DND-41 (cell line): ENCODE results near the gene MICU1.

Experiments
- ATAC-seq: fragments of 200-7000 bp; cut with Tn5 transposase; 3 replicates; pipeline ENCODE4 v1.9.1; 2021; ENCODE audit warnings: low read depth; ENCODE audit not compliant: insufficient read depth
- DNase-seq: peaks from one replicate; pipeline ENCODE4 v3.0.0-alpha.2; 2020
- H2AFZ ChIP-seq: 2 replicates; pipeline ENCODE4 v1.6.0; 2012; ENCODE audit warnings: low read depth, low read length
- H3K27ac ChIP-seq: 2 replicates; pipeline ENCODE4 v1.5.1; 2012; ENCODE audit warnings: low read length, inconsistent platforms
- H3K27me3 ChIP-seq: fragments of 200-600 bp; sonication (generic); 2 replicates; pipeline ENCODE4 v1.6.0; 2012; ENCODE audit warnings: low read length, mild to moderate bottlenecking, inconsistent platforms; ENCODE audit not compliant: insufficient read depth, poor library complexity
- H3K36me3 ChIP-seq: 2 replicates; pipeline ENCODE4 v1.5.1; 2012; ENCODE audit warnings: low read length, inconsistent platforms; ENCODE audit not compliant: insufficient read depth
- H3K4me1 ChIP-seq: 2 replicates; pipeline ENCODE4 v1.5.1; 2012; ENCODE audit warnings: mild to moderate bottlenecking, low read length; ENCODE audit not compliant: insufficient read depth
- H3K4me2 ChIP-seq: 2 replicates; pipeline ENCODE4 v1.6.0; 2012; ENCODE audit warnings: mild to moderate bottlenecking, moderate library complexity, low read length, inconsistent platforms; ENCODE audit not compliant: insufficient read depth
- H3K4me3 ChIP-seq, 2 experiments: fragments of 200-600 bp in 1 of 2; shearing (Covaris generic) in 1 of 2; 2 replicates each; pipeline ENCODE4 v1.5.1; 2012 to 2016; ENCODE audit warnings: inconsistent platforms in 2 of 2, low read length in 2 of 2, mild to moderate bottlenecking in 2 of 2, low read depth in 1 of 2, moderate library complexity in 1 of 2
- H3K79me2 ChIP-seq: 2 replicates; pipeline ENCODE4 v1.6.0; 2012; ENCODE audit warnings: low read length, inconsistent platforms; ENCODE audit not compliant: insufficient read depth
- H3K9ac ChIP-seq: 2 replicates; pipeline ENCODE4 v1.6.0; 2012; ENCODE audit warnings: low read depth, mild to moderate bottlenecking, inconsistent platforms, low read length, moderate library complexity
- H3K9me3 ChIP-seq: 2 replicates; pipeline ENCODE4 v1.5.1; 2012; ENCODE audit warnings: low read length, moderate library complexity, mild to moderate bottlenecking, inconsistent platforms; ENCODE audit not compliant: insufficient read depth, severe bottlenecking
- H4K20me1 ChIP-seq: 2 replicates; pipeline ENCODE4 v1.6.0; 2012; ENCODE audit warnings: low read length; ENCODE audit not compliant: insufficient read depth
- CTCF ChIP-seq: IDR thresholded peaks from 2 replicates; pipeline ENCODE4 v1.5.1; 2012; ENCODE audit warnings: borderline replicate concordance, low read length, moderate library complexity, mild to moderate bottlenecking; ENCODE audit not compliant: poor library complexity, severe bottlenecking; ENCODE audit errors: extremely low read depth
- EZH2 ChIP-seq: IDR thresholded peaks from 3 replicates; pipeline ENCODE4 v1.6.1; 2012; ENCODE audit warnings: borderline replicate concordance, low read depth, mild to moderate bottlenecking, moderate library complexity, low read length, inconsistent platforms; ENCODE audit not compliant: severe bottlenecking

The MICU1 gene

GRCh38 chr10:72490951-72491350 lies 134.9 kb downstream of the MICU1 start:
- no peaks in the 10 kb centered on the region for H3K9me3 ChIP-seq
- H3K9ac ChIP-seq = no peak overlapping the region
- no peaks in the 10 kb centered on the region for H3K36me3 ChIP-seq
- ATAC-seq = no peak
- TF ChIP-seq CTCF = no peak
- H2AFZ ChIP-seq = no peak overlapping the region
- no peak overlapping the region for H3K27ac ChIP-seq
- H3K27me3 ChIP-seq = no peaks in the 10 kb centered on the region
- no peak overlapping the region for H3K4me2 ChIP-seq
- no peaks in the 10 kb centered on the region for H3K4me1 ChIP-seq
- H3K4me3 ChIP-seq = no peak overlapping the region
- no peak for DNase-seq
- H3K79me2 ChIP-seq = no peaks in the 10 kb centered on the region
- H4K20me1 ChIP-seq = no peaks in the 10 kb centered on the region

GRCh38 chr10:72487521-72487920 lies 138.4 kb downstream of the MICU1 start:
- Histone ChIP-seq H3K4me2 (no peak overlapping the region), H3K9ac (no peak overlapping the region), H2AFZ (no peak overlapping the region), H3K4me3 (no peak overlapping the region), H3K27ac (no peak overlapping the region), H3K79me2 (no peaks in the 10 kb centered on the region), H3K36me3 (peaks cover 4% of the 10 kb centered on the region; the same call in 1 of the 2 replicates), H3K27me3 (no peaks in the 10 kb centered on the region), H3K9me3 (no peaks in the 10 kb centered on the region), H4K20me1 (no peaks in the 10 kb centered on the region), H3K4me1 (no peaks in the 10 kb centered on the region)
- DNase-seq = no peak
- TF ChIP-seq CTCF = no peak
- no peak for TF ChIP-seq EZH2
- no peak for ATAC-seq

GRCh38 chr10:72487116-72487515 lies 138.8 kb downstream of the MICU1 start:
- Histone ChIP-seq H3K36me3 (peaks cover 4% of the 10 kb centered on the region; the same call in 1 of the 2 replicates), H3K4me3 (no peak overlapping the region), H3K9me3 (no peaks in the 10 kb centered on the region), H3K27me3 (no peaks in the 10 kb centered on the region), H2AFZ (no peak overlapping the region), H3K4me2 (no peak overlapping the region), H3K27ac (no peak overlapping the region), H4K20me1 (no peaks in the 10 kb centered on the region), H3K9ac (no peak overlapping the region), H3K4me1 (no peaks in the 10 kb centered on the region), H3K79me2 (no peaks in the 10 kb centered on the region)
- no peak for TF ChIP-seq CTCF
- TF ChIP-seq EZH2 = no peak
- ATAC-seq = no peak
- DNase-seq = no peak

DNA sequence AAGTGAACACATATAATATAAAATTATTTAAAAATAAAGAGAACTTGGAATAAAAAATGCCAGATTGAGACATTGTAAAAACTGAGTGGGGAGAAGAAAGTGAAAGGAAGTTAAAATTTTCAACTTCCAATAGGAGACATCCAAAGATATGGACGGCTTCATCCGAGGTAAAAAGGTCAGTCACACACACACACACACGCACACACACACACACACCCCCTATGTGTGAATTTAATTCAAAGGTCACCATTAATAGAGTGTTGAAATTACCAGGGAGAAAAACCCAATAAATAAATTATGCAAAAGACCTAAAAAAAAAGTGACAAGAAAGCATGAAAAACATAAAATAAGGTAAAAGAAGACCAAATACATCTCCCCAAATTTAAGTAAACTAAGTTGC lies 140.2 kb downstream of the MICU1 start:
- TF ChIP-seq CTCF = no peak
- H3K79me2 ChIP-seq = no peaks in the 10 kb centered on the region

More for the DNA sequence above, 140.2 kb downstream of the MICU1 start:
- no peaks in the 10 kb centered on the region for H4K20me1 ChIP-seq
- H3K4me1 ChIP-seq = no peaks in the 10 kb centered on the region
- no peak overlapping the region for H2AFZ ChIP-seq
- no peak overlapping the region for H3K4me2 ChIP-seq
- H3K27ac ChIP-seq = no peak overlapping the region
- DNase-seq (no peak), ATAC-seq (no peak)
- H3K9ac ChIP-seq = no peak overlapping the region
- no peaks in the 10 kb centered on the region for H3K9me3 ChIP-seq
- peaks cover 4% of the 10 kb centered on the region; the same call in 1 of the 2 replicates for H3K36me3 ChIP-seq
- no peaks in the 10 kb centered on the region for H3K27me3 ChIP-seq
- H3K4me3 ChIP-seq = no peak overlapping the region
